Mucosa of rectum (tissue), 2 donors: ENCODE results near the gene ABCA8.

Experiments used
- H3K27ac ChIP-seq, 2 donors: one replicate each; pipeline ENCODE4 v1.7.0; 2013; ENCODE audit warnings: inconsistent platforms in 2 of 2, low read depth in 2 of 2, low read length in 2 of 2
- H3K27me3 ChIP-seq, 2 donors: one replicate each; pipeline ENCODE4 v1.7.0; 2013; ENCODE audit warnings: low read length in 2 of 2; ENCODE audit not compliant: control insufficient read depth in 2 of 2, insufficient read depth in 2 of 2
- H3K36me3 ChIP-seq, 2 donors: one replicate each; pipeline ENCODE4 v1.7.0; 2013; ENCODE audit warnings: low read length in 2 of 2; ENCODE audit not compliant: control insufficient read depth in 2 of 2, insufficient read depth in 2 of 2
- H3K4me1 ChIP-seq, 2 donors: one replicate each; pipeline ENCODE4 v1.7.0; 2013; ENCODE audit warnings: low read length in 2 of 2, mild to moderate bottlenecking in 1 of 2; ENCODE audit not compliant: control insufficient read depth in 2 of 2, insufficient read depth in 2 of 2
- H3K4me3 ChIP-seq, 2 donors: one replicate each; pipeline ENCODE4 v1.7.0; 2013; ENCODE audit warnings: low read length in 2 of 2
- H3K9ac ChIP-seq, 2 donors: one replicate each; pipeline ENCODE4 v1.7.0; 2013; ENCODE audit warnings: low read length in 2 of 2, low read depth in 1 of 2, mild to moderate bottlenecking in 1 of 2
- H3K9me3 ChIP-seq, 2 donors: one replicate each; pipeline ENCODE4 v1.7.0; 2013; ENCODE audit warnings: low read length in 2 of 2; ENCODE audit not compliant: control insufficient read depth in 2 of 2
- donor health status: healthy.
- donor health status: Normal muscosa, but diverticular disease.

Gene ABCA8

DNA sequence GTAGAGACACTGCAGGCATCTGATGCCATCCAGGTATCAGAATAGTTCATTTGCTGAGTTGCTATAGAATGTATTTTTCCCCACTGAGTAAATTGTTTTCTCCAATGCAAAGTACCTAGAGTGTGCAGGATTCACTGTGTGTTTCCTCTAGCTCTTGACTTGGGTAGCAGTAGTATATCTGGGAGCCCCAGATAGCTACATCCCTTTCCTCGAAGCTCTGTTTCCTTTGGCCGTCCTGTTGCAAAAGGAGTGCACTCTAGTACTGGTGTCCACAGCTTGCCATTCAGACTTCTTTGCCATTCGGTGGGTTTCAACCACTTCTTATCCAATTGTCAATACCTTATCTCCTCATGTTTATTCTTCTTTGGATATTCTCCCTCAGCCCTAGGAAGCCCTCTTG lies 12.8 kb downstream of the ABCA8 start:
- Histone ChIP-seq H3K4me1 (no peaks in the 10 kb centered on the region), H3K36me3 (no peaks in the 10 kb centered on the region), H3K9me3 (no peaks in the 10 kb centered on the region), H3K9ac (no peak overlapping the region), H3K27me3 (no peaks in the 10 kb centered on the region), H3K27ac (no peak overlapping the region), H3K4me3 (no peak overlapping the region)

DNA sequence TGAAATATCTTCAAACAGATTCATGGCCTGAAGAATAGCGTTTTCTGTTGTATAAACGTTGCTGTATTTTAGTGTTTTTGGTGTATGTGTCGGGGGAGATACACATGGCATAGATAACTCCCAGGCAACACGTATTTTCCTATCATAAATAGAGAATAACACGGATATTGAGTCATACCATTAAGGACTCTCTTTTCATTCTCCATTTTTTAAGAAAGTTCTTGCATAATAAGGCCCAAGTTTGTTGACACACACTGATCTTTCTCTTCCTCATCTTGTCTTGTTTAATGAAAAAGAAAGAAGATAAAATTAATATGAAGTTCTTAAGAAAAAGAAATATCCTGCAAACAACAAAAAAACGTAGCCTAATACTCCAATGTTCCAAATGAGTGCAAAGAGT lies 13.4 kb downstream of the ABCA8 start:
- no peaks in the 10 kb centered on the region for H3K4me1 ChIP-seq
- H3K9me3 ChIP-seq = no peaks in the 10 kb centered on the region
- H3K27ac ChIP-seq = no peak overlapping the region
- H3K4me3 ChIP-seq = no peak overlapping the region
- no peaks in the 10 kb centered on the region for H3K27me3 ChIP-seq
- no peak overlapping the region for H3K9ac ChIP-seq
- no peaks in the 10 kb centered on the region for H3K36me3 ChIP-seq

DNA sequence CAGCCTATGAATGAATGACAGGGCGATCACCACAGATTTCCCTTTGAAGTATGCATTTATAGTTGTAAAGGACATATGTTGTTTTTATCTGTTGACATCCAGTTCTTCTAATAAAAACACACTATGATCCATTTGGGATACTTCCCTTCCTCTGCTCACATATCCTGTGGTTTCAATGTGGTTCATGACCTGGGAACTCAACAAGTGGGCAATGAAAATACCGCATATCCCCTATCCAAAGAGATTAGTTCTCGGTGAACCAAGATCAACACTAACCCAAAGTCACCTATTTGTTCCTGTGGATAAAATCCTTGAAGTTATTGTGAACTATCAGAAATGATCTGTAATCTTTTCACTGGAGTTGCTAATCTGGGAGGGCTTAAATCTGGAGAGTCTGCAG lies 16.0 kb downstream of the ABCA8 start:
- H3K27ac ChIP-seq = no peak overlapping the region

DNA sequence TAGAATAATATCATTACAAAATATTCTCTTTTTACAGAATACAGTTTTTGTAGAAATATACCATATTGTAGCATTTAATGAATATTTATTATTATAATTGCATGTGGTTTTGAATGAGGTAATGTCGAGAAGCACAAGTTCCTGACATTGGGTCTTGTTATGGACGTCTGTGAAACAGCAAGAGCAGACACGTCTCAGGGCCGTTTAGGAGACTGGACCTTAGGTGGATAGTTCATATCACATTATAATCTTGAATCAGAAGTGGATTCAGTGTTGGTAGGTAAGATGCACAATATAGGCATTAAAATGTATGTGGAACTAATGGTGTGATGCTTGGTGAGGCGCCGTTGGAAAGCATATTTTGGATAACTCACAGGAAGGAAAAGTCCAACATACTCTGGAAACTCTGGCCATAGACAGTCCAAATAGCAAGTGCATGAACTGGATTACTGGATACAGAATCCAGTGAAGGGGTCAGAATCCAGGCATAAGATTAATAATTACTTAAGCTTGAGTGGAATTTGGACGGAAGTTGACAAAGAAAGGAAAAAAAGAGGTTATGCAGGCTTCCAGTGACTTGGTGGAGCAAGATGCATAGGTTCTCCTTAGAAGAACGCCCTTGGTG lies 17.2 kb downstream of the ABCA8 start:
- H3K27ac ChIP-seq = no peak overlapping the region
- no peaks in the 10 kb centered on the region for H3K4me1 ChIP-seq
- H3K4me3 ChIP-seq = no peak overlapping the region
- no peak overlapping the region for H3K9ac ChIP-seq
- H3K9me3 ChIP-seq = no peaks in the 10 kb centered on the region
- H3K27me3 ChIP-seq = no peaks in the 10 kb centered on the region
- no peaks in the 10 kb centered on the region for H3K36me3 ChIP-seq

More for the DNA sequence above, 16.0 kb downstream of the ABCA8 start:
- Histone ChIP-seq H3K4me1 (no peaks in the 10 kb centered on the region), H3K9me3 (no peaks in the 10 kb centered on the region), H3K36me3 (no peaks in the 10 kb centered on the region), H3K27me3 (no peaks in the 10 kb centered on the region), H3K4me3 (no peak overlapping the region), H3K9ac (no peak overlapping the region)

DNA sequence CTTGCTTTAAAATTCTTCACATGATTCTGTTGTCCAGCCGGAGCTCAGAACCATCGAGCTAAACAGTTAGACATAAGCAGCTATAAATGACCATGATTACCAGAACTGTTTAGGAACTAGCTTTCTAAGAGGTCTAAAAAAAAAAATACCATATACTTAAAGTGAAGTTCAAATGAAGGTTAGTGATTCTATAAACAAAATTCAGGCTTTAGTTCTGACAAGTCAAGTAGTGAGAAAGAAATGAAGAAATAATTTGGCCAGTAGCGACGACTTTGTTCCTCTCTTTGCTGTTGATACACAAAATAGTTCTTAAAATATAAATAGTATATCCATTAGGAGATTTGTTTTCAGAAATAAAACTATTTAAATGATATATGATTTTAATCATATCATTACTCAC lies 27.7 kb downstream of the ABCA8 start:
- no peak overlapping the region for H3K4me3 ChIP-seq
- H3K9me3 ChIP-seq = no peaks in the 10 kb centered on the region
- H3K36me3 ChIP-seq = no peaks in the 10 kb centered on the region
- no peak overlapping the region for H3K27ac ChIP-seq
- no peaks in the 10 kb centered on the region for H3K27me3 ChIP-seq
- H3K9ac ChIP-seq = no peak overlapping the region
- H3K4me1 ChIP-seq = no peaks in the 10 kb centered on the region

DNA sequence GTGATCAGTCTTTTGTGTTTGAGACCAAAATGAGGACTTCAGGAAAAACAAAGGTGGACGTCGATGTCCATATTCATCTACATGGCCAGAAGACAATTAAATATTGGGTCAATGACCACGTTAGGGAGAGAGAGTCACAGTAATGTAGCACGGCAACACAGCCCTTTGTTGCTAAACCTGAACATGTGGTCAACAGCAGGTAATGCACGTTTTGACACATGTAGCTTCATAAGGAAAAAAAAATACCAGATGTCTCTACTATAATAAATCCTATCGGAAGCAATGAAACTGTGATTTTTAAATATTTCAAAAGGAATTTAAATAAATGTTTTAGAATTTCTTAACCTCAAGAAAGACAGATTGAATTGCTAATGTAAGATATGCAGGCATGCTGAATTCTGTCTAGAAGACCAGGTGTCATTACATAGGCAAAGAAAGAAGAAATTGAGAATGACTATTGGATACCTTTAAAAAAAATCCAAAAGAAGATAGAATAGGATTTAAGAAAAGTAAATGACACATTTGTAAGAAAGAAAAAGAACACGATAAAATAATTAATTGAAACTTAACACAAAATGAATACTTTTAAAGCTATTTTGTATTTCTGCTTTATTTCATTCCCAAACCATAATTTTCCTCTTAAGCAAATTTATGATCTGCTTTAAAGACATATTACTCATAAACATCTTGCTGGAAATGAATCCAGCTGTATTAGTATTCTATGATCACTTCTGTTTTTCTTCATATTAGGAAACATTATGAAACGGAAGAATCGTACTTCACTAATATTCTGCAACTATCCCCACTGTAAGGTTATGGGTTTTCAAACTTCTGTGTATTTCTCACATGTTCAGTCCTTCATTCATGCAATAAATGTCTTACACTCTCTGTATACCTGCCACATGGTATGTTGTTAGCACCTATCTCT lies 30.1 kb downstream of the ABCA8 start:
- Histone ChIP-seq H3K4me3 (no peak overlapping the region), H3K4me1 (no peaks in the 10 kb centered on the region), H3K27me3 (no peaks in the 10 kb centered on the region), H3K36me3 (no peaks in the 10 kb centered on the region), H3K9ac (no peak overlapping the region), H3K27ac (no peak overlapping the region), H3K9me3 (no peaks in the 10 kb centered on the region)

DNA sequence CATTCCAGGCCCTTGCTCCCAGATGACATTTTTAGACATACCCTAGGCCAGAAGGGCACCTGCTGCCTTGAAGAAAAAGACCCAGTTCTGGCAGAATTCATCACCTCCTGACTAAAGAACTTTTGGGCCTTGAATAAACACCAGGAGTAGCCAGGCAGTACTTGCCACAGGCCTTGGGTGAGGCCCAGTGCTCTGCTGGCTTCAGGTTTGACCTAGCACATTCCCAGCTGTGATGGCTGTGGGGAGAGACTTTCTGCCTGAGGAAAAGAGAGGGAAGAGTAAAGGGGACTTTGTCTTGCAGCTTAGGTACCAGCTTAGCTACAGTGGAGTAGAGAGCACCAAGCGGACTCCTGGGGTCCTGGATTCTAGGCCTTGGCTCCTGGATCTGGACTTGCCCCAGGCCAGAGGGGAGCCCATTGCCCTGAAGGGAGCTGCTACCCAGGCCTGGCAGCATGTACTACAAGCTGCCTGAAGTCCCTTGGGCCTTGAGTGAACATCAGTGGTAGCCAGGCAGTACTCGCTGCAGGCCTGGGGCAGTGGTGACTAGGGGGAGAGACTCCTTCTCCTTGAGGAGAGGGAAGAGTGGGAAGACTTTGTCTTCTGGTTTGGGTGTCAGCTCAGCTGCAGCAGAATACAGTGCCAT lies 44.3 kb downstream of the ABCA8 start:
- no peaks in the 10 kb centered on the region for H3K9me3 ChIP-seq
- H3K4me3 ChIP-seq = no peak overlapping the region
- no peaks in the 10 kb centered on the region for H3K36me3 ChIP-seq
- no peak overlapping the region for H3K9ac ChIP-seq
- peaks cover 0 to 2% of the 10 kb centered on the region in 2 donors for H3K4me1 ChIP-seq
- H3K27me3 ChIP-seq = no peaks in the 10 kb centered on the region
- peak overlapping the region in 1 of 2 donors; percentile 50 for H3K27ac ChIP-seq

DNA sequence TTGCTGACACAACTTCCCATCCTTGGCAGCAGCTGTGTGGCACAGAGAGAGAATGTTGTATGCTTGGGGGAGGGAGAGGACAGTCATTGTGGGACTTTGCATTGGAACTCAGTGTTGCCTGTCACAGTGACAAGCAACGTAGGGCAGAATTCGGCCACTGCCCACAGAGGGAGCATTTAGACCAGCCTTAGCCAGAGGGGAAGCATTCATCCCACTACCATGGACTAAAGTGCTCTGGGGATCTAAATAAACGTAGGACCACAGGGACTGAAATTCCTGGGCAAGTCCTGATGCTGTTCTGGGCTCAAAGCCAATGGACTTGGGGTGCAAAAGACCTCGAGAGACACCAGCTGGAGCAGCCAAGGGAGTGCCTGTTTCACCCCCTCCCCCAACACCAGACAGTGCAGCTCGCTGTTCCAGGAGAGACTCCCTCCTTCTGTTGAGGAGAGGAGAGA lies 44.9 kb downstream of the ABCA8 start:
- Histone ChIP-seq H3K9me3 (no peaks in the 10 kb centered on the region), H3K4me3 (no peak overlapping the region), H3K36me3 (no peaks in the 10 kb centered on the region), H3K4me1 (peaks cover 0 to 2% of the 10 kb centered on the region in 2 donors), H3K27ac (peak overlapping the region; percentile 11 to 50), H3K27me3 (no peaks in the 10 kb centered on the region), H3K9ac (no peak overlapping the region)

DNA sequence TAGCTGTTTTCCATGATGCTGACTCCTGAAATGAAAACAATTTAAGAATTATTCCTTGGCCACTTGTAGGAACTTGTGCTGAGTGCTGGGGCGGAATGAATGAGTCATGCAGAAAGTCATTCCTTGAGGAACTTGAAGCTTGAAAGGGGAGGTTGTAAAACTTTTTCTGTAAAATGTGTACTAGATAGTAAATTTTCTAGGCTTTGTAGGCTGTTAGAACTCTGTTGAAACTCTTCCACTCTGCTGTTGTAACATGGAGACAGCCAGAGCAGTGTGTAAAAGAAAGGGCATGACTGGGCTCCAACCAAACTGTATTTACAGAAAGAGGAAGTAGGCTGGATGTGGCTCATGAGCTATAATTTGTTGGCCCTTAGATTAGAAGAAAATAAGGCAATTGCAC lies 46.1 kb downstream of the ABCA8 start:
- no peaks in the 10 kb centered on the region for H3K27me3 ChIP-seq

DNA sequence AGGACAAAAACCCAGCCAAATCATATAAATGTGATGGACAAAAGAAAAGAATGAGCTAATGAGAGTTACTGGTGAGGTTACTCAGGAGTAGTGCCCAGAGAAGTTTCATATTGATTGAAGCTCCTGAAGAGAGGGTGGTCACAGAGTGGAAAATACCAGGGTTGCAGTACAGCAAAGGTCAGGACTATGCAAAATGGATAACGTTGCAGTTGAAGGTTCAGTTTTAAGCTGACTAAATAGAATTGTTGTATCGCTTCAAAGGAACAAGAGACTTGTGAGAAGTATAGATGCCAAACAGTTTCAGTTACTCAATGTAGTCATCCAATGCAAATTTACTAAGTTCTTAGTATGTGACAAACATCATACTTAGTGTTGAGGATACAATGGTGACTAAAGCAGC lies 47.1 kb downstream of the ABCA8 start:
- H3K9ac ChIP-seq = no peak overlapping the region
- no peaks in the 10 kb centered on the region for H3K9me3 ChIP-seq
- H3K27ac ChIP-seq = no peak overlapping the region

More for the DNA sequence above, 46.1 kb downstream of the ABCA8 start:
- Histone ChIP-seq H3K9ac (no peak overlapping the region), H3K27ac (peak overlapping the region; percentile 50 to 52), H3K9me3 (no peaks in the 10 kb centered on the region), H3K4me1 (peaks cover 0 to 2% of the 10 kb centered on the region in 2 donors), H3K36me3 (no peaks in the 10 kb centered on the region), H3K4me3 (no peak overlapping the region)

More for the DNA sequence above, 47.1 kb downstream of the ABCA8 start:
- H3K4me1 ChIP-seq = peaks cover 0 to 2% of the 10 kb centered on the region in 2 donors
- no peaks in the 10 kb centered on the region for H3K27me3 ChIP-seq
- no peaks in the 10 kb centered on the region for H3K36me3 ChIP-seq
- no peak overlapping the region for H3K4me3 ChIP-seq
